ENCODE results near the gene LST1.

Gene LST1

DNA sequence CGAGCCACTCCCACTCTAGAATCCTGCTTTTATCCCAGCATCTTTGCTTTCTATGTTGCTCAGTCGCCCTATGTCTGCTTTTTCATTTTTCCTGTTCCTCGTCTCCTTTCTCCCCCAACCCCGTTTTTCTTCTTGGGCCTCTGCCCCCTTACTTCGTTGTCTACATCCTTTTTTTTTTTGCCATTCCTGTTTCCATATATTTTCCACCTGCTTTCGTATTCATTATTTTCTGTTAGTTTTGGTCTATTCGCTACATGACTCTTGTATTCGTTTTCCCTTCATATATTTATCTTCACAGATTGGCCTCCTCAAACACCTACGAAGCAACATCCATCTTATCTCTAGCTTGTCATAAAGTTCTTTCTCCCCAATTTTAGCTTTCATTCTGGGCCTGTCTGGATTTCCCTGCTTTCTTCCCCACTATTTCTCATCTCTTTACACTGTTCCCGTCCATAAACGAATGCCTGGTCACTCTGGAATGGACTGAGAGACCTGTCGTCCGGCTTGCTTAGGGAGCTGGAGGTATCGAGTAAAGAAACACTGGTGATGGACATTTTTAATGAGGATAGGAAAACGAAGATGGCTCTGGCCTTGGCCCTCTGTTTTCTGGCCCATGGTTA lies 35.4 kb downstream of the LST1 start:
- peak; percentile 17 for DNase-seq

DNA sequence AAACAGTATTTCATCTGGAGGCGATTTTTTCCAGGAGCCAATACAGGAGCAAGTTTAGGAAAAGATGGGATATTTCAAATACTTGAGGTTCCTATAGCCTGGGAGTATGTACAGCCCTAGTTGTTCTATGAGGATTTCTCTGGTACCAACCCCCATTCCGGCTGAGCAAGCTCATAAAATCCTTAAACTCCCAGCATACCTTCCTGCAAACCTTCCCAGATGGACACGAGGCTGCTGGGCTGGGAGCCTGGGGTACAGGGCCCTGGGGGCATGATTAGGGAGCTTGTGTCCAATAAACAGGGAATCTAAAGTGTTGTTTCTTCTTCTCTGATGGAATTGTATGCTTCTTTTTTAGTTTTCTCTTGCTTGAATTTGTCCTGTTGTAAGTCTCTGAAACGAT lies 35.9 kb downstream of the LST1 start:
- DNase-seq = peak; percentile 11

DNA sequence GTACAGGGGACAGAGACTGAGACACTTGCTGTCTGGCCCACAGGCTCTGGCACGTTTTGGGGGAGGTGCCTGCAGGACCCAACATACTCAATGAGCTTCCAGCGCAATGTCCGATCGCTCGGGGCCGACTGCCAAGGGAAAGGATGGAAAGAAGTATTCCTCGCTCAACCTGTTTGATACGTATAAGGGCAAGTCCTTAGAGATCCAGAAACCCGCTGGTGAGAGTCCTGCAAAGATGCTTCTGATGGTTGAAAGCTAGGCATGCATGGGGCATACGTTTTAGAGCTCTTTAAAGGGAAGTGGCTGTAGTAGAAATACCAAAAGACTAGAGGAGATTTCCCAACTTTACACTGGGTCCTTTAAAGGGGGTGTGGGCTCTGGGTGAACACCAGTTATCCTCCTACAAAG lies 36.6 kb downstream of the LST1 start:
- peak; percentile 24 for DNase-seq

DNA sequence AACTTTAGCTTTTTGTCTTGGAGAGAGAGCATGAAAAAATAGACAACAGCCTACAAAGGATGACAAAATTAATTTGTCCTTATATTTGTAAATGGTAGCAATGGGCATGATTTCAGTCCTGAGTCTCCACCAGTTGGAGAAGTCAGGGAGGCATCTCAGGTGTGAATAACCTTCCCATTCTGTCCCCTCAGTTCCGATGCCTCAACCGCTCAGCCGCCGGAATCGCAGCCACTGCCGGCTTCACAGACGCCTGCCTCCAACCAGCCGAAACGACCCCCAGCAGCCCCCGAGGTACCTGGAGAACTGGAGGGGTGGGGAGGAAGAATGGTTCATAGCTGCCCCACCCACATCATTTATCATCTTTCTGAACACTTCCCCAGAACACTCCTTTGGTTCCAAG lies 38.0 kb downstream of the LST1 start:
- DNase-seq = no peak

DNA sequence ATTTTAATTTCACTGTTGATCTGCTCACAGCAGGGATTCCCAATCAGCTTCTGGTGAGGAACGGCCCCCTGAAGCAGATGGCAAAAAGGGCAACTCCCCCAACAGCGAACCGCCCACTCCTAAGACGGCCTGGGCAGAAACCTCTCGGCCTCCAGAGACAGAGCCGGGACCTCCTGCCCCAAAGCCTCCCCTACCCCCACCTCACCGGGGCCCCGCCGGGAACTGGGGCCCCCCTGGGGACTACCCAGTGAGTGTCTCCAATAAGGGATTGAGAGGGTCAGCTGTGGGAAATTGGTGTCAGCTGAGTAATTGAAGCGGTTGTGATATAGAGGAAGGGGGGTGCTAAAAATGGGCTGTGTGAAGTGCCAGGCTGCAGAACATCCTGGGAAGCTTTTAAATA lies 40.9 kb downstream of the LST1 start:
- DNase-seq = peak; percentile 19

DNA sequence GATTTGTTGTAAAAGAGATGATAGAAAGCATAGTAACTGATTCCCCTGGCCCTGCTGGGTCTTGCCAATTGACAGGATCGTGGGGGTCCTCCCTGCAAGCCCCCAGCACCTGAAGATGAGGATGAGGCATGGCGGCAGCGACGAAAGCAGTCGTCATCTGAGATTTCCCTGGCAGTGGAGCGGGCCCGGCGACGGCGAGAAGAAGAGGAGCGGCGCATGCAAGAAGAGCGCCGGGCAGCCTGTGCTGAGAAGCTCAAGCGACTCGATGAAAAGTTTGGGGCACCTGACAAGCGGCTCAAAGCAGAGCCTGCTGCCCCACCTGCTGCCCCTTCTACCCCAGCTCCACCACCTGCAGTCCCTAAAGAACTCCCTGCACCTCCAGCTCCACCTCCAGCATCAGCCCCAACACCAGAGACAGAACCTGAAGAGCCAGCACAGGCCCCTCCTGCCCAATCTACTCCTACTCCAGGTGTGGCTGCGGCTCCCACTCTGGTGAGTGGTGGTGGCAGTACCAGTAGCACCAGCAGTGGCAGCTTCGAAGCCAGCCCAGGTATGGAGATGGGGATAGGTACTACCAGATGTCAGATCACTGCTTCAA lies 41.7 kb downstream of the LST1 start:
- DNase-seq = peak; percentile 9

DNA sequence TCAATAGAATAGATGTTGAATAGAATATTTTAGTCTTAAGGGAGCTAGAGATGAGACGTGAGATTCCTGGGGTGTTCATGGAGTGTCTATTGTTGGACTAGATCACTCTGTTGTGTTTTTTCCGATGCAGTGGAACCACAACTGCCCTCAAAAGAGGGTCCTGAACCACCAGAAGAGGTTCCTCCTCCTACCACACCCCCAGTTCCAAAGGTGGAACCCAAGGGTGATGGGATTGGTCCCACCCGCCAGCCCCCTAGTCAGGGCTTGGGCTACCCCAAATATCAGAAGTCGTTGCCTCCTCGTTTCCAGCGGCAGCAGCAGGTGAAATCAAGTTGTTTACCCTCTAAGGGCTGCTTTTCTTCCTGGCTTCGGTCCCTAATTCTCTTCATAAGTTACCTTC lies 42.9 kb downstream of the LST1 start:
- peak; percentile 7 for DNase-seq

DNA sequence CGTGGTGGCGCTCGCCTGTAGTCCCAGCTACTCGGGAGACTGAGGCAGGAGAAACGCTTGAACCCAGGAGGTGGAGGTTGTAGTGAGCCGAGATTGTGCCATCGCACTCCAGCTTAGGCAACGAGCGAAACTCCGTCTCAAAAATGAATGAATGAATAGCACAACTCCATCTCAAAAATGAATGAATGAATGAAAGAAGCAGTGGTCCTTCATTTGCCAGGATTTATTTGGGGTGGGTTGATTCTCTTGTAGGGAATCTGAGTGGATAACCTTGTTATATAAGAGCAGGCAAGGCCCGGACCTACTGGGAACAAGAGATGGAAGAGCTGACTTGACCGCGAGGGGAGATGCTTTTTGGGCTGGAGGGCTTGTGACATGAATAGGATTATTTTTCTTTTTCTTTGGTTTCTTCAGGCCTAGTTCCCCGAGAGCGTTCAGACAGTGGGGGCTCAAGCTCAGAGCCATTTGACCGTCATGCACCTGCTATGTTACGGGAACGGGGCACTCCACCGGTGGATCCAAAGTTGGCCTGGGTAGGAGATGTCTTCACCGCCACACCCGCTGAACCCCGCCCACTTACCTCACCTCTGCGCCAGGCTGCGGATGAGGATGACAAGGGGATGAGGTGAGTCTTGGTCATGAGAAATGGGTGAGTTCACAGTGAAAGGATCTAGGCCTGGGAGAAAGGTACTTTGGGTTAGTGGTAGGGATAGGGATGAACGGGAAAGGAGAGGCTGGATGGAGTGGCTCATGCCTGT lies 44.3 kb downstream of the LST1 start:
- DNase-seq = peak; percentile 18

DNA sequence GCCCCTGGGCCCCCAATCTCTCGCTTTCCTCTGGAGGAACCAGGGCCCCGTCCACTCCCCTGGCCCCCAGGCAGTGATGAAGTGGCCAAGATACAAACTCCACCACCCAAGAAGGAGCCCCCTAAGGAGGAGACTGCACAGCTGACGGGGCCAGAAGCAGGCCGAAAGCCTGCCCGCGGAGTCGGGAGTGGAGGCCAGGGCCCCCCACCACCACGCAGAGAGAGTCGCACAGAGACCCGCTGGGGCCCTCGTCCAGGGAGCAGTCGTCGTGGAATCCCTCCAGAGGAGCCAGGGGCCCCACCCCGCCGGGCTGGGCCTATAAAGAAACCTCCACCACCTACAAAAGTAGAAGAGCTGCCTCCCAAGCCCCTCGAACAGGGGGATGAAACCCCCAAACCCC lies 45.1 kb downstream of the LST1 start:
- peak; percentile 20 for DNase-seq

DNA sequence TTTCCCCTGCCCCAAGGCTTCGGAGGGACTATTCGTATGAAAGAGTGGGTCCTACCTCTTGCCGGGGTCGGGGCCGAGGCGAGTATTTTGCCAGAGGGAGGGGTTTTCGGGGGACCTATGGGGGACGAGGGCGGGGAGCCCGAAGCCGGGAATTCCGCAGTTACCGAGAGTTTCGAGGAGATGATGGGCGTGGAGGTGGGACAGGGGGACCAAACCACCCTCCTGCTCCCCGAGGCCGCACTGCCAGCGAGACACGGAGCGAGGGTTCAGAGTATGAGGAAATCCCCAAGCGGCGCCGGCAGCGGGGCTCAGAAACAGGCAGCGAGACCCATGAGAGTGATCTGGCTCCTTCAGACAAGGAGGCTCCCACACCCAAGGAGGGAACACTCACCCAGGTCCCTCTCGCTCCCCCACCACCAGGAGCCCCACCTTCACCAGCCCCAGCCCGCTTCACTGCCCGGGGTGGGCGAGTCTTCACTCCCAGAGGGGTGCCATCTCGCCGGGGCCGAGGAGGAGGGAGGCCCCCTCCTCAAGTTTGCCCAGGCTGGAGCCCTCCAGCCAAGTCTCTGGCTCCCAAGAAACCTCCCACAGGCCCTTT lies 45.7 kb downstream of the LST1 start:
- DNase-seq = no peak

DNA sequence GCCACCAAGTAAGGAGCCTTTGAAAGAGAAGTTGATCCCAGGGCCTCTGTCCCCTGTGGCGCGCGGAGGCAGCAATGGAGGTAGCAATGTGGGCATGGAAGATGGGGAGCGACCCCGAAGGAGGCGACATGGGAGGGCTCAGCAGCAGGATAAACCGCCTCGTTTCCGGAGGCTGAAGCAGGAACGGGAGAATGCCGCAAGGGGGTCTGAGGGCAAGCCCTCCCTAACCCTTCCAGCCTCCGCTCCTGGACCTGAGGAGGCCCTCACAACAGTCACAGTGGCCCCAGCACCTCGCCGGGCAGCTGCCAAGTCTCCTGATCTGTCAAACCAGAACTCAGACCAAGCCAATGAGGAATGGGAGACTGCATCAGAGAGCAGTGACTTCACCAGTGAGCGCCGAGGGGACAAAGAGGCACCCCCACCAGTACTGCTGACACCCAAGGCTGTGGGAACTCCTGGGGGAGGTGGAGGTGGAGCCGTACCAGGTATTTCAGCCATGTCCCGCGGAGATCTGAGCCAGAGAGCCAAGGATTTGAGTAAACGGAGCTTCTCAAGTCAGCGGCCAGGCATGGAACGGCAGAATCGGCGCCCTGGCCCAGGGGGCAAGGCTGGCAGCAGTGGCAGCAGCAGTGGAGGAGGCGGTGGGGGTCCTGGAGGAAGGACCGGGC lies 46.3 kb downstream of the LST1 start:
- no peak for DNase-seq

DNA sequence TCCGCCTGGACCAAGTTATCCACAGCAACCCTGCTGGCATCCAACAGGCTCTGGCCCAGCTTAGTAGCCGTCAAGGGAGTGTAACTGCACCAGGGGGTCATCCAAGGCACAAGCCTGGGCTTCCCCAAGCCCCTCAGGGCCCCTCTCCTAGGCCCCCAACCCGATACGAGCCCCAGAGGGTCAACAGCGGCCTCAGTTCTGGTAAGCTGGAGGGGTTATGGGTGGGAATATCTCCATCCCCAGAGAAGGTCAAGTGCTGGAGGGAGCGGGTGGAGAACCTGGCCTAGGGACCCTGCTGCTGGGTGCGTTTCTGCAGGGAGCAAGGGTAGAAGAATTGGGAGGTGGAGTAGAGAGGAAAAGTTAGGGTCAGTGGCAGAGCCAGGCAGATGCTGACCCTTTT lies 47.4 kb downstream of the LST1 start:
- no peak for DNase-seq

DNA sequence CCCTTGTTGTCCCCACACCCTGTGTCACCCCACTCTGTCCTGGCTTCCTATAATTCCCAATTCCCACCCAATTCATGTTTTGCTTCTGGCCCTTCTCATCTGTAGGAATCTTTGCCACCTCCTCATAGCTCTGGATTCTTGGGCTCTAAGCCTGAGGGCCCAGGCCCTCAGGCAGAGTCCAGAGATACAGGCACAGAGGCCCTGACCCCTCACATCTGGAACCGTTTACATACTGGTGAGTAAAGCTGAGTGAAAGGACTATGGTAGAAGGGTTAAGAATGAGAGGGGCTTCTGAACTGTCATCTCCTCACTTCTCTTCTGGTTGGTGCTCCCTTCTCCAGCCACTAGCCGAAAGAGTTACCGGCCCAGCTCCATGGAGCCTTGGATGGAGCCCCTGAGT lies 48.1 kb downstream of the LST1 start:
- DNase-seq = no peak

DNA sequence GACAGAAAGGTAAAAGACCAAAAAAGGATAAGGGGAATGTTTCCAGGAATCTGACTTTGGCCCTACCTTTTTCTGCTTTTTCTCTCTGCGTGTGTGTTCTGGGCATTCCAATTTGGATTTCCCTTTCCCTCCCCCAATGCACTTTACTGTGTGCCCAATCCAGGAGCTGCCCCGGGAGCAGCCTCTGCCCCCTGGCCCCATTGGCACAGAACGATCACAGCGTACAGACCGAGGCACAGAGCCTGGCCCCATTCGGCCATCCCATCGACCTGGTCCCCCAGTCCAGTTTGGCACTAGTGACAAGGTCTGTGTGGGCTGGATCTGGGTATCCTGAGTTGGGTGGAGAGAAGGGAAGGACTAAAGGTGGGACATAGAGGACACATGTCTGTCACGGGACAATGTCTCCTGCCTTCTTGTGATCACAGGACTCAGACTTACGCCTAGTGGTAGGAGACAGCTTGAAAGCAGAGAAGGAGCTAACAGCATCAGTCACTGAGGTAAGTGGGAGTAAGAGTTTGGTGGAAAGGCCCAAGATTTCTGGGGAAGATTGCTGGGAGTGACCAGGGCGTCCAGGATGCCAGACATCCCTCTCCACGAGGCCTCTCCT lies 49.0 kb downstream of the LST1 start:
- DNase-seq = no peak

DNA sequence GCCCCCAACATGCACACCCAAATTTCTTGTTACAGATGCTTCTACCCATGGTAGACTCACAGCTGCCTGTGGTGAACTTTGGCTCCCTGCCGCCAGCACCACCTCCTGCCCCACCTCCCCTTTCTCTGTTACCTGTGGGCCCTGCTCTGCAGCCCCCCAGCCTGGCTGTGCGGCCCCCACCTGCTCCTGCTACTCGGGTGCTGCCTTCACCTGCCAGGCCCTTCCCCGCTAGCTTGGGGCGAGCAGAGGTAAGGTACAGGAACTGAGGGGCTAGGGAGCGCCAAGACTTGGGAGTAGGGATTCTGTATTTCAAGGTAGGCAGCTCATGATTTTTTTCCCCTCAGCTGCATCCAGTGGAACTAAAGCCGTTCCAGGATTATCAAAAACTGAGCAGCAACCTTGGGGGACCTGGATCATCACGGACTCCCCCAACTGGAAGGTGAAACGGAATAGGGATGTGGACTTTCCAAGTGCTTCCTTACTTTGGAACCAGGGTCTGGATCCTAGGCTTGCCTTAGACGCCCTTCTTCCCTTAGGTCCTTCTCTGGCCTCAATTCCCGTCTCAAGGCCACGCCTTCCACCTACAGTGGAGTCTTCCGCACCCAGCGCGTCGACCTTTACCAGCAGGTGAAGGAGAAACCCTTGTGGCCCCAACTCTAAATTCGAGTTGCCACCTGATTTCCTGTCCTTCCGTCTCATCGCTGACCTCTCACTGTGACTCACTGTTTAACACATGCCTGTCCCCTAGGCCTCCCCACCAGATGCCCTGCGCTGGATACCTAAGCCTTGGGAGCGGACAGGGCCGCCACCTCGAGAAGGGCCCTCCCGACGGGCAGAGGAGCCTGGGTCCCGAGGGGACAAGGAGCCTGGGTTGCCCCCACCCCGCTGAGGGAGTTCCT lies 50.9 kb downstream of the LST1 start:
- DNase-seq = no peak
